ENCODE data around the gene CEP57. TPM values are rescaled to one million over a fixed set of nuclear protein-coding genes. Genes with fewer than 3 reads are reported as not detected.

The CEP57 gene
- total RNA-seq, 2 experiments from 2014 or later: 43.5 to 46.6 TPM

DNA sequence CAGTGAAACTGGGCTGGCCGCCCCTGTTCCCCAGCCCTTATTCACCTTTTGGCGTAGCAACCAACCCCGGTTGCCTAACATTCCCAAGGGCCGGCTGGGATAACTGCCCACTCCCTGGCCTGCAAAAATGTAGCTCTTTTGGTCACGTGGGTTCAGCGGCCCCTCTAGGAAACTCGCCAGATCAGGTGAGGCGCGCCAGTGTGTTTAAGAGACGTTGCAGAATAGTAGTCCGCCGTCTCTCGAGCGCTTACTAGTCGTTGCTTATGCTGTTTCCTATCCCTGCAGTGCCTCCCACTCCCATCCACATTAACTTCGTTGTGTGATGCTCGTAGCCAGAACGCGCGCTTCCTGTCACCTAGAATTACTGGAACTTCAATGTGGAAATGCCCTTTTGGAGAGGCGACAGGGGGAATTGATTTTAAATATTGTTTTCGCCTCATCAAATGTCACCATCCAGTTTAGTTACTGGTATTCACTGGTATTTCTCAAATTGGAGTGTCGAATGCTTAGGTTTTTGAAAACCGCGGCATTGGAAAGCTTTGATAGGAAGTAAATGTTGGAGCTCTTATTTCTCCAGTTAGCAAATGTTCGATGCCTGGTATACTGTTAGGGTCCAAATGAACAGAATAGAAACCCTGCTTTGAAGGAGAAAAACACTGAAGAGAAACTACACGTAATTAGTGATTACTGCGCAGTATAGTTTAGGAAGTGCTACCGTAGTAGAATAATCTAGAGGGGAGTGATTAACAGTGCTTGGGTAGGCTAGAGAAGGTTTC is 823 bp downstream of the CEP57 start:
- no peaks in the 10 kb centered on the region for H3K9me3 Mint-ChIP-seq
- CTCF ChIA-PET: interaction anchor here (1.2 to 1.6 kb wide), 4 partner anchors 637 to 1168 kb away, joined by 3 to 4 read pairs (median 3); partner anchors contain the start of genes CWC15 and KDM4D
- peak overlapping the region; percentile 100 for H3K27ac Mint-ChIP-seq
- H3K4me3 Mint-ChIP-seq: peak overlapping the region; percentile 96
- Histone ChIP-seq H3K4me1 (ENCODE audit: insufficient read depth, low read length) (peaks cover 24% of the 10 kb centered on the region), H3K27ac (ENCODE audit: low read depth in 1 of 2, low read length in 2 of 2) (peak overlapping the region; percentile 99 to 100), H3K27me3 (ENCODE audit: control insufficient read depth in 1 of 2, insufficient read depth in 2 of 2, low read length in 2 of 2) (no peaks in the 10 kb centered on the region), H3K9me3 (ENCODE audit: control insufficient read depth in 1 of 2, insufficient read depth in 1 of 2, low read length in 2 of 2) (no peaks in the 10 kb centered on the region), H3K36me3 (ENCODE audit: insufficient read depth, low read length) (peaks cover 10% of the 10 kb centered on the region), H3K4me3 (ENCODE audit: low read length) (peak overlapping the region; percentile 93)
- DNase-seq (peak; percentile 8 to 70 (median 44)), ATAC-seq (ENCODE audit: poor library complexity) (no peak)
- peaks cover 60% of the 10 kb centered on the region for H3K4me1 Mint-ChIP-seq (ENCODE audit: low read depth)
- TF ChIP-seq, protein P1, sequence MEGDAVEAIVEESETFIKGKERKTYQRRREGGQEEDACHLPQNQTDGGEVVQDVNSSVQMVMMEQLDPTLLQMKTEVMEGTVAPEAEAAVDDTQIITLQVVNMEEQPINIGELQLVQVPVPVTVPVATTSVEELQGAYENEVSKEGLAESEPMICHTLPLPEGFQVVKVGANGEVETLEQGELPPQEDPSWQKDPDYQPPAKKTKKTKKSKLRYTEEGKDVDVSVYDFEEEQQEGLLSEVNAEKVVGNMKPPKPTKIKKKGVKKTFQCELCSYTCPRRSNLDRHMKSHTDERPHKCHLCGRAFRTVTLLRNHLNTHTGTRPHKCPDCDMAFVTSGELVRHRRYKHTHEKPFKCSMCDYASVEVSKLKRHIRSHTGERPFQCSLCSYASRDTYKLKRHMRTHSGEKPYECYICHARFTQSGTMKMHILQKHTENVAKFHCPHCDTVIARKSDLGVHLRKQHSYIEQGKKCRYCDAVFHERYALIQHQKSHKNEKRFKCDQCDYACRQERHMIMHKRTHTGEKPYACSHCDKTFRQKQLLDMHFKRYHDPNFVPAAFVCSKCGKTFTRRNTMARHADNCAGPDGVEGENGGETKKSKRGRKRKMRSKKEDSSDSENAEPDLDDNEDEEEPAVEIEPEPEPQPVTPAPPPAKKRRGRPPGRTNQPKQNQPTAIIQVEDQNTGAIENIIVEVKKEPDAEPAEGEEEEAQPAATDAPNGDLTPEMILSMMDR (IDR thresholded peaks at IDR 0.05): no peak
- POLR2A ChIA-PET: interaction anchor here (0.6 to 5.2 kb wide), 34 partner anchors 9 to 1662 kb away, joined by 3 to 145 read pairs (median 10); partner anchors contain the start of genes CCDC82, CWC15, ENDOD1 and FUT4
- H3K27me3 Mint-ChIP-seq: no peaks in the 10 kb centered on the region
- intact Hi-C loops (cut with DNase I, micrococcal nuclease): loop anchor here (1.0 to 10.0 kb wide), 8 partner anchors 221 to 1276 kb away; partner anchors contain the start of genes C11orf97 (in 1 of the 2), FUT4 (in 1 of the 2), JRKL (in 1 of the 2) and SRSF8 (in 1 of the 2)
- H3K36me3 Mint-ChIP-seq (ENCODE audit: low read depth): peaks cover 47% of the 10 kb centered on the region

DNA sequence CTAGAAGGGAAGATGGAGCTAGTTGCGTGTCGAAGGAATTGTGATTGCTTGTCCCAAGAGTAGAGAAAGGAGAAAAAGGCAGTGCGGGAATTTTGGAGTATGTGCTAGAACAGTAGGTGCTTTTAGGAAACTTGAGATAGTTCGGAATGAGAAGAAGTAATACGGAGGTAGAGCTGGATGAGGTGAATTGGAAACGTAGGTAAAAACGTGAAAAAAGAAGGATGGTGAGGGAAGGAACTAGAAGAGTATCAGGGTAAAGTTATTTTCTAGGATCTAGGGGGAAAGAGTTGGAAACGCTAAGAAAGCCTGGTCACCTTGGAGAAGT is 1.4 kb downstream of the CEP57 start:
- no peaks in the 10 kb centered on the region for H3K9me3 ChIP-seq (ENCODE audit: control insufficient read depth in 1 of 2, insufficient read depth in 1 of 2, low read length in 2 of 2)
- peaks cover 41% of the 10 kb centered on the region for H3K36me3 Mint-ChIP-seq (ENCODE audit: low read depth)
- DNase-seq (no peak), ATAC-seq (ENCODE audit: poor library complexity) (no peak)
- peaks cover 63% of the 10 kb centered on the region for H3K4me1 Mint-ChIP-seq (ENCODE audit: low read depth)
- H3K4me1 ChIP-seq (ENCODE audit: insufficient read depth, low read length): peaks cover 24% of the 10 kb centered on the region
- CTCF ChIA-PET: interaction anchor here (1.9 kb wide), 1 partner anchor 725 kb away, joined by 7 read pairs; the partner anchor contains the start of gene SRSF8
- H3K27ac ChIP-seq (ENCODE audit: low read depth in 1 of 2, low read length in 2 of 2): no peak overlapping the region
- no peaks in the 10 kb centered on the region for H3K27me3 Mint-ChIP-seq
- intact Hi-C loops (cut with DNase I, micrococcal nuclease): loop anchor here (2.0 to 10.0 kb wide), 8 partner anchors 221 to 1277 kb away; partner anchors contain the start of genes JRKL (in 2 of the 2), C11orf97 (in 1 of the 2), FUT4 (in 1 of the 2) and SRSF8 (in 1 of the 2)
- peak overlapping the region; percentile 93 for H3K4me3 ChIP-seq (ENCODE audit: low read length)
- no peaks in the 10 kb centered on the region for H3K27me3 ChIP-seq (ENCODE audit: control insufficient read depth in 1 of 2, insufficient read depth in 2 of 2, low read length in 2 of 2)
- H3K36me3 ChIP-seq (ENCODE audit: insufficient read depth, low read length): peaks cover 4% of the 10 kb centered on the region
- peak overlapping the region; percentile 100 for H3K27ac Mint-ChIP-seq
- TF ChIP-seq, protein P1 (IDR thresholded peaks at IDR 0.05): no peak
- no peaks in the 10 kb centered on the region for H3K9me3 Mint-ChIP-seq
- H3K4me3 Mint-ChIP-seq: peak overlapping the region; percentile 96
- POLR2A ChIA-PET: interaction anchor here (0.6 to 5.2 kb wide), 7 partner anchors 8 to 818 kb away, joined by 3 to 145 read pairs (median 52); partner anchors contain the start of genes CWC15, ENDOD1, KDM4D and SESN3

DNA sequence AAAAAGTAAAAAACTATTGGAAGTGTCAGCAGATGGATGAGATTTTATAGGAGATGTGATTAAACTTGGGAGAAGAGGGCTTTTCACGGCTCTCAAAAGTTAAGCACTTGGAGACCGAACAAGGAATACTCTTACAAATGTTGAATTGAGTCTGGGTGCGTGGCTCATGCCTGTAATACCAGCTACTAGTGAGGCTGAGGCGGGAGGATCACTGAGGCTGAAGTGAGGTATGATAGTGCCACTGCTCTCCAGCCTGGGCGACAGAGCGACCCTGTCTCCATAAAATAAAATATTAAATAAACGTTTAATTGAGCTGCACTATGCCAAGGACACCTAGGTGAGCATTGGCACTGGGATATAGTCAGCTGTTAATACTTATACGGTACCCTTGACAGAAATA is 1.9 kb downstream of the CEP57 start:
- ChIA-PET POLR2A (interaction anchor here (1.3 to 5.2 kb wide), 5 partner anchors 561 to 819 kb away, joined by 3 to 145 read pairs (median 76); partner anchors contain the start of genes CWC15, ENDOD1, KDM4D and SESN3), CTCF (interaction anchor here (1.4 to 1.9 kb wide), 3 partner anchors 12 to 725 kb away, joined by 3 to 7 read pairs (median 5); partner anchors contain the start of gene SRSF8)
- Mint-ChIP-seq H3K27me3 (no peaks in the 10 kb centered on the region), H3K36me3 (ENCODE audit: low read depth) (peaks cover 38% of the 10 kb centered on the region), H3K9me3 (no peaks in the 10 kb centered on the region), H3K4me1 (ENCODE audit: low read depth) (peaks cover 64% of the 10 kb centered on the region), H3K27ac (peak overlapping the region; percentile 100), H3K4me3 (peak overlapping the region; percentile 96)
- DNase-seq (no peak), ATAC-seq (ENCODE audit: poor library complexity) (no peak)
- Histone ChIP-seq H3K27me3 (ENCODE audit: control insufficient read depth in 1 of 2, insufficient read depth in 2 of 2, low read length in 2 of 2) (no peaks in the 10 kb centered on the region), H3K27ac (ENCODE audit: low read depth in 1 of 2, low read length in 2 of 2) (no peak overlapping the region), H3K4me1 (ENCODE audit: insufficient read depth, low read length) (peaks cover 24% of the 10 kb centered on the region), H3K4me3 (ENCODE audit: low read length) (no peak overlapping the region), H3K9me3 (ENCODE audit: control insufficient read depth in 1 of 2, insufficient read depth in 1 of 2, low read length in 2 of 2) (no peaks in the 10 kb centered on the region), H3K36me3 (ENCODE audit: insufficient read depth, low read length) (peaks cover 2% of the 10 kb centered on the region)
- TF ChIP-seq, protein P1 (IDR thresholded peaks at IDR 0.05): no peak
- intact Hi-C loops (cut with DNase I, micrococcal nuclease): loop anchor here (2.0 to 10.0 kb wide), 7 partner anchors 220 to 1277 kb away; partner anchors contain the start of genes JRKL (in 2 of the 2), C11orf97 (in 1 of the 2), FUT4 (in 1 of the 2) and SRSF8 (in 1 of the 2)
